GM10847 (cell line): Measurements from ENCODE around the gene DOCK8.

Experiments used
- POLR2A ChIP-seq: IDR thresholded peaks from 2 replicates; pipeline ENCODE4 v1.6.1; 2011; ENCODE audit not compliant: insufficient read length; ENCODE audit errors: extremely low read depth

Gene DOCK8

GRCh38 chr9:224582-225520 lies 10.2 kb downstream of the DOCK8 start:
- no peak for TF ChIP-seq POLR2A

- TF ChIP-seq POLR2A: no peak
Measured at GRCh38 chr9:227860-228259, 13.2 kb downstream of the DOCK8 start.

GRCh38 chr9:228929-229695 lies 14.4 kb downstream of the DOCK8 start:
- TF ChIP-seq POLR2A: no peak

- TF ChIP-seq POLR2A: no peak
Measured at GRCh38 chr9:237141-237857, 22.6 kb downstream of the DOCK8 start.

GRCh38 chr9:237858-238345 lies 23.2 kb downstream of the DOCK8 start:
- no peak for TF ChIP-seq POLR2A

- no peak for TF ChIP-seq POLR2A
Measured at GRCh38 chr9:242461-243080, 27.9 kb downstream of the DOCK8 start.

GRCh38 chr9:248278-248961 lies 33.8 kb downstream of the DOCK8 start:
- TF ChIP-seq POLR2A: no peak

GRCh38 chr9:249025-249424 lies 34.4 kb downstream of the DOCK8 start:
- no peak for TF ChIP-seq POLR2A

GRCh38 chr9:250039-250438 lies 35.4 kb downstream of the DOCK8 start:
- TF ChIP-seq POLR2A: no peak

GRCh38 chr9:250625-251024 lies 36.0 kb downstream of the DOCK8 start:
- no peak for TF ChIP-seq POLR2A

GRCh38 chr9:251398-251797 lies 36.7 kb downstream of the DOCK8 start:
- TF ChIP-seq POLR2A: no peak

- TF ChIP-seq POLR2A: no peak
Measured at GRCh38 chr9:253539-253938, 38.9 kb downstream of the DOCK8 start.

- no peak for TF ChIP-seq POLR2A
Measured at GRCh38 chr9:254516-254915, 39.9 kb downstream of the DOCK8 start.

- TF ChIP-seq POLR2A: no peak
Measured at GRCh38 chr9:257957-258356, 43.3 kb downstream of the DOCK8 start.
